H1 (cell line): ENCODE data around the gene NUBPL. TPM values are rescaled to one million over a fixed set of nuclear protein-coding genes. Genes with fewer than 3 reads are reported as not detected.

Experiments used
- CTCF ChIA-PET: fragments of 300-600 bp; sonication (Branson Sonifier 250); formaldehyde crosslinking; loops from one replicate; lab custom pipeline; 2021; ENCODE audit not compliant: partially characterized antibody; lab: Charles Lee
- POLR2A ChIA-PET: fragments of 300-600 bp; sonication (Branson Sonifier 250); formaldehyde crosslinking; loops from one replicate; lab custom pipeline; 2021; ENCODE audit warnings: inconsistent platforms; ENCODE audit not compliant: partially characterized antibody; lab: Charles Lee
- DNase-seq, 2 experiments: peaks; one replicate each; pipeline versions ENCODE4 v3.0.0 to v3.0.0-alpha.2; 2010 to 2022; ENCODE audit warnings: low spot score in 2 of 2, low read depth in 1 of 2, mixed read lengths in 1 of 2
- FAIRE-seq: peaks from 2 replicates; lab custom pipeline; 2011; peaks lifted over from hg19 to GRCh38; lab: Jason Lieb, UNC
- H2AFZ ChIP-seq: 2 replicates; pipeline ENCODE4 v1.8.1; 2012; ENCODE audit warnings: low read length, inconsistent platforms
- H2AK5ac ChIP-seq: 2 replicates; pipeline ENCODE4 v1.6.1; 2013; ENCODE audit warnings: low read depth, low read length
- H2BK120ac ChIP-seq: replicated peaks from 2 replicates; pipeline ENCODE3; 2013; ENCODE audit warnings: low read depth, low read length, inconsistent platforms
- H2BK12ac ChIP-seq: 2 replicates; pipeline ENCODE4 v1.6.1; 2013; ENCODE audit warnings: low read depth, low read length
- H2BK15ac ChIP-seq: 2 replicates; pipeline ENCODE4 v1.6.1; 2013; ENCODE audit warnings: low read length
- H2BK20ac ChIP-seq: 2 replicates; pipeline ENCODE4 v1.6.1; 2013; ENCODE audit warnings: low read length
- H2BK5ac ChIP-seq: 2 replicates; pipeline ENCODE4 v1.6.1; 2013; ENCODE audit warnings: low read depth, low read length
- H3K14ac ChIP-seq: 2 replicates; pipeline ENCODE4 v1.6.1; 2013; ENCODE audit warnings: inconsistent platforms; ENCODE audit not compliant: insufficient read length
- H3K18ac ChIP-seq: 2 replicates; pipeline ENCODE4 v1.6.1; 2013; ENCODE audit warnings: low read length; ENCODE audit errors: extremely low read depth
- H3K23ac ChIP-seq: 2 replicates; pipeline ENCODE4 v1.6.1; 2013; ENCODE audit warnings: inconsistent platforms; ENCODE audit not compliant: insufficient read length
- H3K23me2 ChIP-seq: 2 replicates; pipeline ENCODE4 v1.6.1; 2013; ENCODE audit warnings: low read depth, low read length
- H3K27ac ChIP-seq: 2 replicates; pipeline ENCODE4 v1.6.1; 2011; ENCODE audit warnings: low read depth, low read length, inconsistent platforms
- H3K27me3 ChIP-seq, 4 experiments: replicated peaks in 1 of 4; 1 replicate in 1 of 4; 2 replicates in 3 of 4; pipeline versions ENCODE4 v1.6.1 to v1.8.1; 2011 to 2013; ENCODE audit warnings: low read length in 3 of 4, mild to moderate bottlenecking in 3 of 4, inconsistent platforms in 2 of 4, mixed read lengths in 2 of 4, moderate library complexity in 1 of 4; ENCODE audit not compliant: control insufficient read depth in 3 of 4, insufficient read depth in 3 of 4; ENCODE audit errors: extremely low read depth in 1 of 4
- H3K36me3 ChIP-seq, 4 experiments: 2 replicates each; pipeline versions ENCODE4 v1.6.1 to v1.8.1; 2011 to 2013; ENCODE audit warnings: mild to moderate bottlenecking in 4 of 4, low read length in 3 of 4, moderate library complexity in 2 of 4, control low read depth in 1 of 4, inconsistent platforms in 1 of 4; ENCODE audit not compliant: insufficient read depth in 4 of 4, control insufficient read depth in 2 of 4
- H3K4ac ChIP-seq: replicated peaks from 2 replicates; pipeline ENCODE3; 2013; ENCODE audit warnings: low read length, low read depth, mixed read lengths, inconsistent platforms; ENCODE audit not compliant: insufficient read length
- H3K4me1 ChIP-seq, 4 experiments: replicated peaks in 1 of 4; 1 replicate in 1 of 4; 2 replicates in 3 of 4; pipeline versions ENCODE4 v1.6.1 to v1.8.1; 2011 to 2013; ENCODE audit warnings: low read length in 3 of 4, inconsistent platforms in 2 of 4, mixed read lengths in 1 of 4; ENCODE audit not compliant: insufficient read depth in 4 of 4, control insufficient read depth in 3 of 4
- H3K4me2 ChIP-seq, 2 experiments: 2 replicates each; pipeline versions ENCODE4 v1.6.1 to v1.8.1; 2011 to 2013; ENCODE audit warnings: low read depth in 2 of 2, low read length in 2 of 2, control low read depth in 1 of 2, inconsistent platforms in 1 of 2, mild to moderate bottlenecking in 1 of 2; ENCODE audit not compliant: insufficient read depth in 1 of 2
- H3K4me3 ChIP-seq, 4 experiments: fragments of 200-600, 300-600 bp in 1 of 4; sonication (generic), shearing (Covaris generic), sonication (Bioruptor Twin) in 1 of 4; 2 replicates each; pipeline versions ENCODE4 v1.5.1 to v1.8.1; 2011 to 2016; ENCODE audit warnings: low read length in 4 of 4, low read depth in 3 of 4, control low read depth in 2 of 4, inconsistent platforms in 2 of 4, mild to moderate bottlenecking in 2 of 4, mixed read lengths in 1 of 4, moderate library complexity in 1 of 4; ENCODE audit not compliant: insufficient read depth in 2 of 4; ENCODE audit errors: extremely low read depth in 1 of 4
- H3K56ac ChIP-seq: replicated peaks from 2 replicates; pipeline ENCODE3; 2013; ENCODE audit warnings: low read depth, mild to moderate bottlenecking, mixed read lengths, low read length, inconsistent platforms; ENCODE audit not compliant: insufficient read length
- H3K79me1 ChIP-seq: 2 replicates; pipeline ENCODE4 v1.6.1; 2013; ENCODE audit warnings: low read depth, low read length, control low read depth
- H3K79me2 ChIP-seq, 2 experiments: 2 replicates each; pipeline versions ENCODE4 v1.6.1 to v1.8.1; 2012 to 2013; ENCODE audit warnings: low read length in 2 of 2, mild to moderate bottlenecking in 2 of 2, inconsistent platforms in 1 of 2; ENCODE audit not compliant: insufficient read depth in 2 of 2, control insufficient read depth in 1 of 2
- H3K9ac ChIP-seq, 4 experiments: replicated peaks in 1 of 4; 1 replicate in 1 of 4; 2 replicates in 3 of 4; pipeline versions ENCODE4 v1.6.1 to v1.8.1; 2011 to 2013; ENCODE audit warnings: low read depth in 3 of 4, low read length in 3 of 4, control low read depth in 2 of 4, mild to moderate bottlenecking in 2 of 4, moderate library complexity in 2 of 4, inconsistent platforms in 1 of 4; ENCODE audit errors: extremely low read depth in 1 of 4
- H3K9me3 ChIP-seq, 2 experiments: 2 replicates each; pipeline versions ENCODE4 v1.6.1 to v1.8.1; 2012 to 2013; ENCODE audit warnings: mild to moderate bottlenecking in 2 of 2, moderate library complexity in 2 of 2, control low read depth in 1 of 2, inconsistent platforms in 1 of 2, low read depth in 1 of 2, low read length in 1 of 2, mixed read lengths in 1 of 2; ENCODE audit not compliant: insufficient read depth in 2 of 2
- H4K20me1 ChIP-seq, 2 experiments: replicated peaks in 1 of 2; 2 replicates each; pipeline versions ENCODE3 to v1.8.1; 2011 to 2013; ENCODE audit warnings: inconsistent platforms in 2 of 2, low read length in 2 of 2, mild to moderate bottlenecking in 1 of 2; ENCODE audit not compliant: insufficient read depth in 2 of 2, control insufficient read depth in 1 of 2
- H4K5ac ChIP-seq: 2 replicates; pipeline ENCODE4 v1.6.1; 2013; ENCODE audit warnings: low read length, low read depth, mixed read lengths, inconsistent platforms; ENCODE audit not compliant: insufficient read length
- H4K8ac ChIP-seq: 2 replicates; pipeline ENCODE4 v1.8.0; 2013; ENCODE audit warnings: mild to moderate bottlenecking, moderate library complexity, low read length, inconsistent platforms; ENCODE audit not compliant: insufficient read depth; ENCODE audit errors: extremely low read depth
- H4K91ac ChIP-seq: replicated peaks from 2 replicates; pipeline ENCODE3; 2013; ENCODE audit warnings: low read length, mixed read lengths, inconsistent platforms; ENCODE audit not compliant: insufficient read length
- BRCA1 ChIP-seq: IDR thresholded peaks from 2 replicates; pipeline ENCODE4 v1.6.1; 2012; ENCODE audit warnings: low read depth, low read length, improper control_type of control experiment
- CBX5 ChIP-seq: fragments of 300-800, 300-1000 bp; sonication (generic); IDR thresholded peaks from 2 replicates; pipeline ENCODE4 v1.7.1; 2016; ENCODE audit warnings: antibody characterized with exemption, low read length, low read depth
- CTCF ChIP-seq, 3 experiments: IDR thresholded peaks; 1 replicate in 2 of 3; 2 replicates in 1 of 3; pipeline versions ENCODE4 v1.5.1 to v1.6.1; 2011; ENCODE audit warnings: low read length in 3 of 3, mild to moderate bottlenecking in 3 of 3, inconsistent platforms in 2 of 3, low read depth in 1 of 3, moderate library complexity in 1 of 3; ENCODE audit not compliant: insufficient read depth in 1 of 3; ENCODE audit errors: control extremely low read depth in 1 of 3
- HDAC6 ChIP-seq: IDR thresholded peaks from one replicate; pipeline ENCODE4 v1.7.1; 2012; ENCODE audit warnings: low read depth, mild to moderate bottlenecking, inconsistent platforms, low read length, moderate library complexity
- KDM5A ChIP-seq: fragments of 200-600 bp; IDR thresholded peaks from 2 replicates; pipeline ENCODE4 v1.7.1; 2012; ENCODE audit warnings: mild to moderate bottlenecking, low read length, inconsistent platforms, mixed read lengths
- WGBS, 2 experiments: shearing (Covaris generic) in 1 of 2; methylation state at CpG; one replicate each; pipeline versions ENCODE4 v1.1.6 to v1.1.7; 2013 to 2015; ENCODE audit warnings: low lambda C conversion rate in 2 of 2, mixed read lengths in 2 of 2, inconsistent platforms in 1 of 2, low coverage in 1 of 2, missing lambda C conversion rate in 1 of 2; ENCODE audit not compliant: insufficient replicate concordance in 2 of 2, insufficient coverage in 1 of 2, insufficient read length in 1 of 2; ENCODE audit errors: extremely low coverage in 1 of 2, missing lambda C conversion rate in 1 of 2; 5-methylcytosine and 5-hydroxymethylcytosine counted together
- polyA plus RNA-seq, 7 experiments: library from polyadenylated mRNA; depleted of rRNA in 3 of 7; stranded (reverse) in 5 of 7; unstranded in 2 of 7; fragments of >200 nt in 5 of 7; fragments of 200-250 nt in 2 of 7; gene quantifications; 1 replicate in 5 of 7; 2 replicates in 1 of 7; 4 replicates in 1 of 7; pipeline versions ENCODE4 v1.2.1 to v1.2.3, GENCODE V29; 2011 to 2013; ENCODE audit warnings: missing spikeins in 2 of 7, mixed read lengths in 2 of 7
- total RNA-seq: library from RNA; stranded (reverse); fragmentation: NEBNext Ultra II Directional; extraction: Animal tissue kit (Norgen Biotek cat#: 25700); gene quantifications from 2 replicates; pipeline ENCODE4 v1.2.1, GENCODE V29; 2021
- TF ChIP-seq, protein P1 (sequence below): IDR thresholded peaks from 2 replicates; pipeline ENCODE4 v1.6.1; 2012; ENCODE audit warnings: inconsistent platforms

The NUBPL gene
- total and polyA plus RNA-seq, 2 of the 8 experiments (the other 6 are each of a cell fraction or from before 2014, with no cell fraction given), result 1.6 to 6.8 TPM

- no peaks in the 10 kb centered on the region for H3K36me3 ChIP-seq
- H3K27me3 ChIP-seq, result no peaks in the 10 kb centered on the region
- no peak overlapping the region for H3K56ac ChIP-seq
- no peaks in the 10 kb centered on the region for H3K23me2 ChIP-seq
- 82% methylated on average over 1 of the region's 1 CpG; no CpG with 5 or more reads in 1 of the 2 experiments for WGBS, 2 experiments
- ChIA-PET CTCF (no interaction called here), POLR2A (no interaction called here)
- H2BK120ac ChIP-seq, result no peak overlapping the region
- FAIRE-seq (no peak), DNase-seq (no peak)
- H3K23ac ChIP-seq, result no peak overlapping the region
- no peak overlapping the region for H3K18ac ChIP-seq
- no peak overlapping the region for H4K5ac ChIP-seq
- H4K91ac ChIP-seq, result no peak overlapping the region
- H4K20me1 ChIP-seq, result no peaks in the 10 kb centered on the region
- H3K14ac ChIP-seq, result no peak overlapping the region
- H2BK5ac ChIP-seq, result no peak overlapping the region
- no peak overlapping the region for H2BK12ac ChIP-seq
- no peak overlapping the region for H3K9ac ChIP-seq
- H3K27ac ChIP-seq, result no peak overlapping the region
- no peak overlapping the region for H2BK20ac ChIP-seq
- H3K4me1 ChIP-seq, result no peaks in the 10 kb centered on the region
- no peak overlapping the region for H3K4ac ChIP-seq
- no peak overlapping the region for H4K8ac ChIP-seq
- H3K4me3 ChIP-seq, result no peak overlapping the region
- no peak overlapping the region for H2AFZ ChIP-seq
- H3K79me2 ChIP-seq, result no peaks in the 10 kb centered on the region
- no peak overlapping the region for H2BK15ac ChIP-seq
- H3K9me3 ChIP-seq, result peaks cover 0 to 11% of the 10 kb centered on the region in 2 experiments; a peak in 3 of 4 replicates
- H3K79me1 ChIP-seq, result no peaks in the 10 kb centered on the region
- H2AK5ac ChIP-seq, result no peak overlapping the region
- H3K4me2 ChIP-seq, result no peak overlapping the region
- TF ChIP-seq CBX5 (no peak), HDAC6 (no peak), BRCA1 (no peak), CTCF (IDR thresholded peaks at IDR 0.05; ENCODE audit: control extremely low read depth in 1 of 3, insufficient read depth in 1 of 3, low read depth in 1 of 3, low read length in 3 of 3) (no peak), KDM5A (no peak)
- TF ChIP-seq, protein P1, sequence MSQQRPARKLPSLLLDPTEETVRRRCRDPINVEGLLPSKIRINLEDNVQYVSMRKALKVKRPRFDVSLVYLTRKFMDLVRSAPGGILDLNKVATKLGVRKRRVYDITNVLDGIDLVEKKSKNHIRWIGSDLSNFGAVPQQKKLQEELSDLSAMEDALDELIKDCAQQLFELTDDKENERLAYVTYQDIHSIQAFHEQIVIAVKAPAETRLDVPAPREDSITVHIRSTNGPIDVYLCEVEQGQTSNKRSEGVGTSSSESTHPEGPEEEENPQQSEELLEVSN, result no peak
These were observed 15.7 kb downstream of the NUBPL start for GRCh38 chr14:31576949-31577348.
